Activated CD8-positive, alpha-beta memory T cell treated with anti-CD3 and anti-CD28 coated beads for 48 hours (primary cell): ENCODE measurements around the gene CFTR.

Experiments
- DNase-seq, 3 experiments: peaks; one replicate each; pipeline ENCODE4 v3.0.0-alpha.2; 2020; ENCODE audit warnings: low read depth in 2 of 3, low spot score in 2 of 3

CFTR gene

GRCh38 chr7:117645481-117646165, 165.8 kb downstream of the CFTR start:
- no peak for DNase-seq

GRCh38 chr7:117648203-117648866, 168.5 kb downstream of the CFTR start:
- DNase-seq, result no peak

GRCh38 chr7:117652943-117653680, 173.3 kb downstream of the CFTR start:
- no peak for DNase-seq

- DNase-seq, result no peak
Measured at GRCh38 chr7:117654780-117655179, 175.0 kb downstream of the CFTR start.

- DNase-seq, result no peak
Measured at GRCh38 chr7:117656806-117657205, 177.0 kb downstream of the CFTR start.

- no peak for DNase-seq
Measured at GRCh38 chr7:117659531-117660011, 179.7 kb downstream of the CFTR start.

- no peak for DNase-seq
Measured at GRCh38 chr7:117661328-117661727, 181.5 kb downstream of the CFTR start.

- DNase-seq, result no peak
Measured at GRCh38 chr7:117664047-117664446, 184.2 kb downstream of the CFTR start.

GRCh38 chr7:117665368-117665767, 185.5 kb downstream of the CFTR start:
- no peak for DNase-seq

GRCh38 chr7:117666031-117666430, 186.2 kb downstream of the CFTR start:
- DNase-seq, result no peak

GRCh38 chr7:117666689-117667088, 186.9 kb downstream of the CFTR start:
- no peak for DNase-seq

- no peak for DNase-seq
Measured at GRCh38 chr7:117667456-117667855, 187.6 kb downstream of the CFTR start.

GRCh38 chr7:117669818-117670217, 190.0 kb downstream of the CFTR start:
- DNase-seq, result no peak

GRCh38 chr7:117672453-117672852, 192.6 kb downstream of the CFTR start:
- no peak for DNase-seq

- no peak for DNase-seq
Measured at GRCh38 chr7:117673367-117673766, 193.5 kb downstream of the CFTR start.

GRCh38 chr7:117673839-117674238, 194.0 kb downstream of the CFTR start:
- no peak for DNase-seq

- no peak for DNase-seq
Measured at GRCh38 chr7:117674617-117675016, 194.8 kb downstream of the CFTR start.

GRCh38 chr7:117675497-117676435, 195.9 kb downstream of the CFTR start:
- no peak for DNase-seq

GRCh38 chr7:117679120-117679519, 199.3 kb downstream of the CFTR start:
- no peak for DNase-seq

GRCh38 chr7:117682681-117683385, 203.0 kb downstream of the CFTR start:
- no peak for DNase-seq
